GM13977 (cell line): Measurements from ENCODE around the gene C2CD5.
A peak's percentile ranks its signal among the peaks of the same experiment; 100 is the strongest.

Experiments used
- DNase-seq: peaks from one replicate; pipeline ENCODE4 v3.0.0; 2012; ENCODE audit warnings: low spot score
- in situ Hi-C: fragments of 300-500 bp; cut with MboI; formaldehyde crosslinking; loops from one replicate; pipeline ENCODE4 v1.12.0; 2022; ENCODE audit warnings: low sequenced_read_pairs, low pct_unique_long_range_greater_than_20kb, mixed read lengths, inconsistent platforms; ENCODE audit not compliant: unreplicated experiment
- TF ChIP-seq, protein P1 (sequence below): IDR thresholded peaks from 2 replicates; pipeline ENCODE4 v1.5.1; 2012; ENCODE audit warnings: mild to moderate bottlenecking, control low read depth; ENCODE audit not compliant: insufficient read depth; ENCODE audit errors: extremely low read depth, missing control alignments

The C2CD5 gene

GRCh38 chr12:22544038-22544979 is at the start of gene C2CD5:
TSS of gene C2CD5 (minus strand) at chr12:22544542. CDS start at chr12:22544150, 392 bp downstream.
- in situ Hi-C loops = no loop called here
- peak; percentile 90 for DNase-seq
- TF ChIP-seq, protein P1, sequence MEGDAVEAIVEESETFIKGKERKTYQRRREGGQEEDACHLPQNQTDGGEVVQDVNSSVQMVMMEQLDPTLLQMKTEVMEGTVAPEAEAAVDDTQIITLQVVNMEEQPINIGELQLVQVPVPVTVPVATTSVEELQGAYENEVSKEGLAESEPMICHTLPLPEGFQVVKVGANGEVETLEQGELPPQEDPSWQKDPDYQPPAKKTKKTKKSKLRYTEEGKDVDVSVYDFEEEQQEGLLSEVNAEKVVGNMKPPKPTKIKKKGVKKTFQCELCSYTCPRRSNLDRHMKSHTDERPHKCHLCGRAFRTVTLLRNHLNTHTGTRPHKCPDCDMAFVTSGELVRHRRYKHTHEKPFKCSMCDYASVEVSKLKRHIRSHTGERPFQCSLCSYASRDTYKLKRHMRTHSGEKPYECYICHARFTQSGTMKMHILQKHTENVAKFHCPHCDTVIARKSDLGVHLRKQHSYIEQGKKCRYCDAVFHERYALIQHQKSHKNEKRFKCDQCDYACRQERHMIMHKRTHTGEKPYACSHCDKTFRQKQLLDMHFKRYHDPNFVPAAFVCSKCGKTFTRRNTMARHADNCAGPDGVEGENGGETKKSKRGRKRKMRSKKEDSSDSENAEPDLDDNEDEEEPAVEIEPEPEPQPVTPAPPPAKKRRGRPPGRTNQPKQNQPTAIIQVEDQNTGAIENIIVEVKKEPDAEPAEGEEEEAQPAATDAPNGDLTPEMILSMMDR = peak; percentile 41

DNA sequence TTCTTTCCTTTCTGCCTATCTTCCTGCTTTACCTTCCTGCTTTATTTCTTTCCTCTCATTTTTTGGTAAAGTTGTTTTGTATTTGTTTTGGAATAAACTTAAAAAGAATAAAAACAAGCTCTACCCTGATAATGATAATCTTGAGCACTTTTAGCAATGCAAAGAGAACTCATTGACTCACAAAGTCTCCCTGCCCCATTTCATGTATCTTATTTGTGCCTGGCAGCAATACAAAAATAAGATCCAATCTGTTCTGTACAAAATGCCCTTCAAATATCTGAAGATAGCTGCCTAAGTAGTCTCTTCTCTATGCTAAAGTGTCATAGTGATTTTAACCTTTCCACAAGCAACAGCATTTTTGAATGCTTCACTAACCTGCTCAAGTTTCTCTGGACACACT is 49.5 kb upstream of the C2CD5 start:
- TF ChIP-seq, protein P1 = no peak
- in situ Hi-C loops = no loop called here
- no peak for DNase-seq

DNA sequence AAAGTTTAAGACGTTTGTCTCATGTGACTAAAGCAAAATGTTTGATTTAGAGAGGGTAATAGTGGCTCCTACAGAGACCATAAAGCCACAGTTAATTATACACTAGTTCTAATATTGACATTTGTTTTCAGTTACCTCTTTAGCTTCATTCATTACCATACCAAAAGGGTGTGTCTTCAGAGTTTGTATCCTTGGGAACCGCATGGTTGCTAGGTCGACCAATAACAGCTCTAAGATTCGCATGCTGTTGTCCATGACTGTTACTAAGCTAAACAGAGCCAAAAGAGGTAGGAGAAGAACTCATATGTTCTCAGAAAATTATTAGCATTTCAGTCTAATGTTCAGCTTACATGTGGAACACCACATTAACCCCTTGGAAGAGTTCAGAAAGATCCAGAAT is 44.5 kb upstream of the C2CD5 start:
- in situ Hi-C loops = no loop called here
- TF ChIP-seq, protein P1 = no peak
- no peak for DNase-seq

- TF ChIP-seq, protein P1 = no peak
- in situ Hi-C loops = no loop called here
- DNase-seq = no peak
These were observed 34.0 kb upstream of the C2CD5 start for GRCh38 chr12:22578328-22578727.

DNA sequence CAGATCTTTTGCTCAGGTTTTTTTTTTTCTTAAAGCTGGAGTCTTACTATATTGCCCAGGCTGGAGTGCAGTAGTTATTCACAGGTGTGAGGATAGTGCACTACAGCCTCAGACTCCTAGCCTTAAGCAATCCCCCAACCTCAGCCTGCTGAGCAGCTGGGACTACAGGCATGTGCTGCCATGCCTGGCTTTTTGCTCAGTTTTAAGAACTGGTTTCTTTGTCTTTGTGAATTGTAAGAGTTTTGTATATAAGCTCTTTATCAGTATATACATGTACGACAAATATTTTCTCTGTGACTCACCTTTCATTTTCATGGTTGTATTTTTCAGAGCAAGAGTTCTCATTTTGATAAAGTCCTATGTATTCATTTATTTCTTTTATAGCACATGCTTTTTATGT is 33.3 kb upstream of the C2CD5 start:
- in situ Hi-C loops = no loop called here
- no peak for DNase-seq
- TF ChIP-seq, protein P1 = no peak

GRCh38 chr12:22576473-22576872 is 32.1 kb upstream of the C2CD5 start:
- DNase-seq = no peak
- TF ChIP-seq, protein P1 = no peak
- in situ Hi-C loops = no loop called here

GRCh38 chr12:22576065-22576464 is 31.7 kb upstream of the C2CD5 start:
- DNase-seq = no peak
- TF ChIP-seq, protein P1 = no peak
- in situ Hi-C loops = no loop called here
